Ishikawa (cell line): ENCODE measurements around the gene MRPS15.

ENCODE experiments used
- CEBPB ChIP-seq: IDR thresholded peaks from 2 replicates; pipeline ENCODE4 v1.6.1; 2012
- CREB1 ChIP-seq: IDR thresholded peaks from 2 replicates; pipeline ENCODE4 v1.6.1; 2012; ENCODE audit warnings: low read depth
- EGR1 ChIP-seq: IDR thresholded peaks from 2 replicates; pipeline ENCODE4 v1.6.1; 2012
- EP300 ChIP-seq: IDR thresholded peaks from 2 replicates; pipeline ENCODE4 v1.6.1; 2012; ENCODE audit warnings: borderline replicate concordance
- FOXM1 ChIP-seq: IDR thresholded peaks from 2 replicates; pipeline ENCODE4 v1.6.1; 2012; ENCODE audit warnings: low read depth, borderline replicate concordance
- MAX ChIP-seq: IDR thresholded peaks from 2 replicates; pipeline ENCODE4 v1.6.1; 2012
- NFIC ChIP-seq: IDR thresholded peaks from 2 replicates; pipeline ENCODE4 v1.6.1; 2012
- RAD21 ChIP-seq: IDR thresholded peaks from 2 replicates; pipeline ENCODE4 v1.6.1; 2012; ENCODE audit warnings: low read depth
- REST ChIP-seq: IDR thresholded peaks from 2 replicates; pipeline ENCODE4 v1.6.1; 2012; ENCODE audit warnings: low read depth, mild to moderate bottlenecking
- TAF1 ChIP-seq: IDR thresholded peaks from 2 replicates; pipeline ENCODE4 v1.6.1; 2012; ENCODE audit warnings: low read depth, mild to moderate bottlenecking
- TCF12 ChIP-seq: IDR thresholded peaks from 2 replicates; pipeline ENCODE4 v1.6.1; 2012; ENCODE audit warnings: low read depth
- TEAD4 ChIP-seq: IDR thresholded peaks from 2 replicates; pipeline ENCODE4 v1.6.1; 2012
- USF1 ChIP-seq: IDR thresholded peaks from 2 replicates; pipeline ENCODE4 v1.6.1; 2012
- YY1 ChIP-seq: IDR thresholded peaks from 2 replicates; pipeline ENCODE4 v1.6.1; 2012; ENCODE audit warnings: low read depth
- ZBTB7A ChIP-seq: IDR thresholded peaks from 2 replicates; pipeline ENCODE4 v1.6.1; 2012; ENCODE audit warnings: low read depth

MRPS15 gene

GRCh38 chr1:36508257-36508656 is 44.1 kb upstream of the MRPS15 start:
- TF ChIP-seq RAD21 = no peak
- TF ChIP-seq TEAD4 = no peak
- TF ChIP-seq YY1 = no peak
- no peak for TF ChIP-seq NFIC
- no peak for TF ChIP-seq TAF1
- TF ChIP-seq MAX = no peak
- no peak for TF ChIP-seq EP300
- no peak for TF ChIP-seq EGR1
- TF ChIP-seq USF1 = no peak
- no peak for TF ChIP-seq CREB1
- no peak for TF ChIP-seq ZBTB7A
- no peak for TF ChIP-seq REST
- TF ChIP-seq TCF12 = no peak
- TF ChIP-seq FOXM1 = no peak
- no peak for TF ChIP-seq CEBPB

GRCh38 chr1:36506276-36506920 is 42.2 kb upstream of the MRPS15 start:
- TF ChIP-seq REST (no peak), USF1 (no peak), TCF12 (no peak), EGR1 (no peak), MAX (no peak)

GRCh38 chr1:36503733-36504132 is 39.5 kb upstream of the MRPS15 start:
- TF ChIP-seq EP300 = no peak
- no peak for TF ChIP-seq FOXM1
- TF ChIP-seq CREB1 = no peak
- no peak for TF ChIP-seq MAX
- no peak for TF ChIP-seq ZBTB7A
- no peak for TF ChIP-seq CEBPB
- TF ChIP-seq EGR1 = no peak
- no peak for TF ChIP-seq TEAD4
- TF ChIP-seq YY1 = no peak
- TF ChIP-seq USF1 = no peak
- TF ChIP-seq NFIC = no peak
- no peak for TF ChIP-seq REST
- no peak for TF ChIP-seq TCF12
- TF ChIP-seq RAD21 = no peak

- TF ChIP-seq TCF12 = no peak
- no peak for TF ChIP-seq EP300
- TF ChIP-seq REST = no peak
- TF ChIP-seq EGR1 = no peak
- TF ChIP-seq CEBPB = no peak
- no peak for TF ChIP-seq FOXM1
- no peak for TF ChIP-seq TAF1
- no peak for TF ChIP-seq MAX
- TF ChIP-seq ZBTB7A = no peak
- TF ChIP-seq NFIC = no peak
- TF ChIP-seq CREB1 = no peak
- TF ChIP-seq TEAD4 = no peak
- no peak for TF ChIP-seq RAD21
Measured at GRCh38 chr1:36503159-36503558, 39.0 kb upstream of the MRPS15 start.
